ENCODE measurements around the gene PCDHGB7.
A peak's percentile ranks its signal among the peaks of the same experiment; 100 is the strongest.
"Not testable (repeated sequence)": the region's sequence is repeated elsewhere in the genome, so short reads cannot be mapped to it uniquely, and the experiment has no call there.

PCDHGB7 gene

DNA sequence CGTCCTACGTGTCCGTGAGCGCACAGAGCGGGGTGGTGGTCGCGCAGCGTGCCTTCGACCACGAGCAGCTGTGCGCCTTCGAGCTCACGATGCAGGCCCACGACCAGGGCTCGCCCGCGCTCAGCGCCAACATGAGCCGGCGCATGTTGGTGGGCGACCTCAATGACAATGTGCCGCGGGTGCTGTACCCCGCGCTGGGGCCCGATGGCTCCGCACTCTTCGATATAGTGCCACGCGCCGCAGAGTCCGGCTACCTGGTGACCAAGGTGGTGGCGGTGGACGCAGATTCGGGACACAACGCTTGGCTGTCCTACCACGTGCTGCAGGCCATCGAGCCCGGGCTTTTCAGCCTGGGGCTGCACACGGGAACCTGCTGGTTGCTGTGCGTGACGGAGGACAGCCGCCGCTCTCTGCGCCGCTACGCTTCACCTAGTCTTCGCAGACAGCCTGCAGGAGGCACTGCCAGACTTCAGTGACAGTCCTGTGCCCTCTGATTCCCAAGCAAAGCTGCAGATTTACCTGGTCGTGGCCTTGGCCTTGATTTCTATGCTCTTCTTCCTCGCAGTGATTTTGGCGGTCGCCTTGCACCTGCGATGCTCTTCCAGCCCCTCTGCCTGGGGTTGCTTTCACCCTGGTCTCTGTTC is 10.4 kb downstream of the PCDHGB7 start:
- TF ChIP-seq CTCF (conservative IDR thresholded peaks at IDR 0.05; ENCODE audit: low read depth, low read length), result no peak
- DNase-seq (ENCODE audit: low read depth), result no peak
- no peak overlapping the region for H3K4me3 ChIP-seq (ENCODE audit: low read length)

DNA sequence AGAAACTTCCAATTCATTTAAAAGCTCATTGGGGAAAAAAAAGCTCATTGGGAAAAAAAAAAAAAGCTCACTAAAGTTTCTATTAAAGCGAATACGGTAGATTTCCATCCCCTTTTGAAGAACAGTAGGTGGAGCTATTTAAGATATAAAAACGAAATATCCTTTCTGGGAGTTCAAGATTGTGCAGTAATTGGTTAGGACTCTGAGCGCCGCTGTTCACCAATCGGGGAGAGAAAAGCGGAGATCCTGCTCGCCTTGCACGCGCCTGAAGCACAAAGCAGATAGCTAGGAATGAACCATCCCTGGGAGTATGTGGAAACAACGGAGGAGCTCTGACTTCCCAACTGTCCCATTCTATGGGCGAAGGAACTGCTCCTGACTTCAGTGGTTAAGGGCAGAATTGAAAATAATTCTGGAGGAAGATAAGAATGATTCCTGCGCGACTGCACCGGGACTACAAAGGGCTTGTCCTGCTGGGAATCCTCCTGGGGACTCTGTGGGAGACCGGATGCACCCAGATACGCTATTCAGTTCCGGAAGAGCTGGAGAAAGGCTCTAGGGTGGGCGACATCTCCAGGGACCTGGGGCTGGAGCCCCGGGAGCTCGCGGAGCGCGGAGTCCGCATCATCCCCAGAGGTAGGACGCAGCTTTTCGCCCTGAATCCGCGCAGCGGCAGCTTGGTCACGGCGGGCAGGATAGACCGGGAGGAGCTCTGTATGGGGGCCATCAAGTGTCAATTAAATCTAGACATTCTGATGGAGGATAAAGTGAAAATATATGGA is 13.0 kb downstream of the PCDHGB7 start, which contains the start of gene PCDHGA12:
Gene PCDHGA12, plus strand, starts transcription at position 176 of the 782 bp plus-strand sequence. Its CDS starts 253 bp downstream, at position 429.
- DNase-seq (ENCODE audit: low read depth), result peak; percentile 52
- TF ChIP-seq CTCF (conservative IDR thresholded peaks at IDR 0.05; ENCODE audit: low read depth, low read length), result peak; percentile 50
- peak within 1 kb of the TSS; percentile 26 for H3K4me3 ChIP-seq (ENCODE audit: low read length)

DNA sequence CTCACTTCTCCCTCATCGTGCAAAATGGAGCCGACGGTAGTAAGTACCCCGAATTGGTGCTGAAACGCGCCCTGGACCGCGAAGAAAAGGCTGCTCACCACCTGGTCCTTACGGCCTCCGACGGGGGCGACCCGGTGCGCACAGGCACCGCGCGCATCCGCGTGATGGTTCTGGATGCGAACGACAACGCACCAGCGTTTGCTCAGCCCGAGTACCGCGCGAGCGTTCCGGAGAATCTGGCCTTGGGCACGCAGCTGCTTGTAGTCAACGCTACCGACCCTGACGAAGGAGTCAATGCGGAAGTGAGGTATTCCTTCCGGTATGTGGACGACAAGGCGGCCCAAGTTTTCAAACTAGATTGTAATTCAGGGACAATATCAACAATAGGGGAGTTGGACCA is 13.8 kb downstream of the PCDHGB7 start:
- TF ChIP-seq CTCF (conservative IDR thresholded peaks at IDR 0.05; ENCODE audit: low read depth, low read length), result no peak
- H3K4me3 ChIP-seq (ENCODE audit: low read length), result peak overlapping the region; percentile 26
- DNase-seq (ENCODE audit: low read depth), result no peak

DNA sequence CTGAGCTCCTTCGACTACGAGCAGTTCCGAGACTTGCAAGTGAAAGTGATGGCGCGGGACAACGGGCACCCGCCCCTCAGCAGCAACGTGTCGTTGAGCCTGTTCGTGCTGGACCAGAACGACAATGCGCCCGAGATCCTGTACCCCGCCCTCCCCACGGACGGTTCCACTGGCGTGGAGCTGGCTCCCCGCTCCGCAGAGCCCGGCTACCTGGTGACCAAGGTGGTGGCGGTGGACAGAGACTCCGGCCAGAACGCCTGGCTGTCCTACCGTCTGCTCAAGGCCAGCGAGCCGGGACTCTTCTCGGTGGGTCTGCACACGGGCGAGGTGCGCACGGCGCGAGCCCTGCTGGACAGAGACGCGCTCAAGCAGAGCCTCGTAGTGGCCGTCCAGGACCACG is 14.8 kb downstream of the PCDHGB7 start:
- H3K4me3 ChIP-seq (ENCODE audit: low read length), result not testable (repeated sequence)

GRCh38 chr5:141432726-141433125 is 15.2 kb downstream of the PCDHGB7 start:
- DNase-seq (ENCODE audit: low read depth); H3K4me3 ChIP-seq (ENCODE audit: low read length): not testable (repeated sequence)

More for the DNA sequence above, 14.8 kb downstream of the PCDHGB7 start:
- not testable (repeated sequence) for DNase-seq (ENCODE audit: low read depth)

DNA sequence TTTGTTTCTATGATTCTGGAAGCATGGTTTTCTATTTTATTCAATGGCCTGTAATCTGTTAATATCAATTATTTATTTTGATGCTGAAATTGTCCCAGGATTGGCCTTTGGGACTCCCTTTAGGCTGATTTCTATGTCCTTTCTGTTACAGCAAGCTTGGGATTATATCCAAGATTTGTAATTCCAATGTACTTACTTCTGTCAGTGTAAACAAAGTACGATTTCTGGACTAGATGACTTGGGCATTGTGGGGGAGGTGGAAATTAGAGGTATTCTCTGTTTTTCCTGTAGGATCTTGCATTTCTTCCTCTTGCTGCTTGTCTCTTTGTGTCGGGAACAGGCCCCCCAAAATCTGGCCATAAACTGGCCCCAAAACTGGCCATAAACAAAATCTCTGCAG is 16.5 kb downstream of the PCDHGB7 start:
- DNase-seq (ENCODE audit: low read depth), result no peak
- H3K4me3 ChIP-seq (ENCODE audit: low read length), result no peak overlapping the region
- no peak for TF ChIP-seq CTCF (conservative IDR thresholded peaks at IDR 0.05; ENCODE audit: low read depth, low read length)

GRCh38 chr5:141437221-141437620 is 19.7 kb downstream of the PCDHGB7 start:
- H3K4me3 ChIP-seq (ENCODE audit: low read length), result no peak overlapping the region
- no peak for TF ChIP-seq CTCF (conservative IDR thresholded peaks at IDR 0.05; ENCODE audit: low read depth, low read length)
- no peak for DNase-seq (ENCODE audit: low read depth)

All from retinal pigment epithelial cell (primary cell).